Measurements from ENCODE around the gene OR2T6.
"Not testable (repeated sequence)": the region's sequence is repeated elsewhere in the genome, so short reads cannot be mapped to it uniquely, and the experiment has no call there.

Gene OR2T6, protein sequence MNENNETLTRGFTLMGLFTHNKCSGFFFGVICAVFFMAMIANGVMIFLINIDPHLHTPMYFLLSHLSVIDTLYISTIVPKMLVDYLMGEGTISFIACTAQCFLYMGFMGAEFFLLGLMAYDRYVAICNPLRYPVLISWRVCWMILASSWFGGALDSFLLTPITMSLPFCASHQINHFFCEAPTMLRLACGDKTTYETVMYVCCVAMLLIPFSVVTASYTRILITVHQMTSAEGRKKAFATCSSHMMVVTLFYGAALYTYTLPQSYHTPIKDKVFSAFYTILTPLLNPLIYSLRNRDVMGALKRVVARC

DNA sequence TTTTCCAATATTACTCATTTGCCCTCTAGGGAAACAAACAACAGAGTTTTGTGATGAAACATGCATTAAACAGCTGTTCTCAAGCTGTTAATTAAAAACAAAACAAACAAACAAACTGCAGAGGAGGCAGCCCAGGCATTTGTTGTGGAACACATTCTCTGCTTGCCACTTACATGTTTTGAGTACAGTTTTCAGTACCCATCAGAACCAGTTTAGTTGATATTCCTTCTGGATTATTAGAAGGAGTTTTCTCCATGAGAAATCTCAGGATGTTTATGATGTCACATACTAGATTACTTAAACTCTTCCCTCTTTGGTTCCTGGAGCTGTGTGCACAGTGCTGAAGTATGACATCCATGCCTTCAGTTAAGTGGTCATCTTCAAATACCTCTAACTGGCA lies at the start of gene OR2T6:
OR2T6 (plus strand) TSS at position 301 of the 400 bp plus-strand sequence. CDS start 11,863 bp downstream, outside the sequence.
- no peak for DNase-seq

- DNase-seq = no peak
Observed at GRCh38 chr1:248343451-248343850, 32.1 kb upstream of the OR2T6 start.

- DNase-seq = no peak
Observed at GRCh38 chr1:248348475-248348874, 27.1 kb upstream of the OR2T6 start, which contains the start of gene OR14C36. OR14C36 (plus strand) TSS chr1:248348775; CDS start chr1:248348775, 0 bp downstream.

- no peak for DNase-seq
Observed at GRCh38 chr1:248359415-248359814, 16.1 kb upstream of the OR2T6 start.

GRCh38 chr1:248361121-248361715 lies 14.3 kb upstream of the OR2T6 start, which contains the start of gene OR2T4:
OR2T4 (plus strand) TSS chr1:248361665; CDS start chr1:248361665, 0 bp downstream.
- DNase-seq = no peak

DNA sequence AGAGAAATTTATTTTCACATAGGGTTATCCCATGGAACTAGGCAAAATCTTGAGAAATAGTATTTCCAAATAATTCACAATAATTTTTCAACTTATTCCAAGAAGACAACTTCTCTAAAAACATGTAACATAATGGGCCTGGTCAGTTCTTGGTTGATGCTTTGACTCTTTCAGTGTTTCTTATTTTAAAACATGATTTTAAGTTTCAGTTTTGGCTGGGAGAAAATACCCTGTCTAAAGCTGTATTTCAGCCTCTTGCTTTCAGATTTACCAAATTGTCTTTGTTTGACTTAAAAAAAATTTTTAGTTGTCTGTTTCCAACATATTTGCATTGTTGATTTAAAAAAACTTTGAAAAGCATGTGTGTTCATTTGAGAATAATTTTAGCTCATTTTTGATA lies 8.9 kb upstream of the OR2T6 start:
- no peak for DNase-seq

- no peak for DNase-seq
Observed at GRCh38 chr1:248372394-248372793, 3.2 kb upstream of the OR2T6 start.

DNA sequence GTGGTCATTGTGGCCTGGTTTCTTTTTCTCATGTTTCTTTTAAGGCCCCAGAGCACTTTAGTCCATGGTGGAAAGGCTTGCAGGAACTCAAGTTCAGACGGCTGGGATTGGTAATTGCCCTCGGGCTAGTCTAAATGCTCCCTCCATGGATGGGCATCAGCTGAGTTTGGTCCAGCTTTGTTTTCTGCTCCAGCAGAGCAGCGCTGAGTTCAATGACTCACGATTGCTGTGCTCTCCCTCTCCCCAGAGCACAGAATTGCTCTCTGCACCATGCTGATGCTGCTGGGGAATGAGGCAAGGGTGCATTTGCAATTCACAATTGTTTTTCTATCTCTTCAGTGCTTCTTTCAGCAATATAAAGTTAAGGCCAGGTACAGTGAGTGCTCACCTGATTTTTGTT lies 1.8 kb upstream of the OR2T6 start:
- no peak for DNase-seq

- no peak for DNase-seq
Observed at GRCh38 chr1:248376916-248377315, 1.4 kb downstream of the OR2T6 start.

DNA sequence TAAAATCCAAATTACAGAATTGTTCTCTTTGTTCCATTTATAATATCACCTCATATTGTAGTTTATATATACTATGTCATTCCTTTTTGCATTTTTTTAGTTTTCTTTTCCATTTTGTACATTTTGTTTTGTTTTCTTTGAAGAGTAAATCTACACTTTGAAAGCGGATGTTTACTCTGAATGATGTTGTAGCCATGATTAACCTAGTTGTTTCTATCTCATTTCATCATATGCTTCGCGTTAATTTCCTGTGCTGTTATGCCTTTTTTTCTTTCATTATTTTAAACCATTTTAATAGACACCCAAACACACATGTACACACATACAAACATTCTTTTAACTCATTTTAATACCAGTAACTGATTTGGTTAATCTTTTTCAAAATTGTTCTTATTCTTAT lies 5.3 kb downstream of the OR2T6 start:
- DNase-seq = no peak

DNA sequence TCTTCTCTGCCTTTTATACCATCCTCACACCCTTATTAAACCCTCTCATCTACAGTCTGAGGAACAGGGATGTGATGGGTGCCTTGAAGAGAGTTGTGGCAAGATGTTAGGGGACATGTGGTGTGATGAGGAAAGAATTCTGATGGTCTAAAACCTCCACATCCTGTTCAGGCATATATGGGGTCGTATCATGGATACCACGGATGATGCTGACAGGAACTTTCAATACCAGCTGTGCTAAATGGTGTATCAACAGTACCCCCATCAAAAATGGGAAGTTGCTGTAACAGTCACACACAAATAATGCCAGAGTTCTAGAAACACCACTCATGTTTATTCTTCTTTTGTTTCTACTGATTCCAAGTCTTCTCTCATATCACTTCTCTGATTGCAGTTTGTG lies 12.9 kb downstream of the OR2T6 start:
- no peak for DNase-seq

DNA sequence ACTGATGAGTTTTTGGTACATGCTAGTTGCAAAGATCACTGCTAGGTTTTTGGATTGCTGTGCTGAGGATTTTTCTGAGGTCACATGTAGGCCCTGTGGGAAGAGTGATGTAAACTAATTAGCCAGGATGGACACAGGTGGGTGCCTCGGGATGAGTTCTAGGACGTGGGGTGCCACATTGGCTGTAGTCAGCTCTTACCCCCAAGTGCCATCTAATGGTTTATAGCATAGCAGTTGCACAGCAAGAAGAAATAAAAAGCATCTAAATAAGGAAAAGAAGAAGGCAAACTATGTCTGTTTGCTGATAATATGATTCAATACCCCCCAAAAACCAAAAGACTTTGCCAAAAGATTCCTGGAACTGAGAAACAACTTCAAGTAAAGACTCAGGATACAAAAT lies 17.5 kb downstream of the OR2T6 start:
- no peak for DNase-seq

DNA sequence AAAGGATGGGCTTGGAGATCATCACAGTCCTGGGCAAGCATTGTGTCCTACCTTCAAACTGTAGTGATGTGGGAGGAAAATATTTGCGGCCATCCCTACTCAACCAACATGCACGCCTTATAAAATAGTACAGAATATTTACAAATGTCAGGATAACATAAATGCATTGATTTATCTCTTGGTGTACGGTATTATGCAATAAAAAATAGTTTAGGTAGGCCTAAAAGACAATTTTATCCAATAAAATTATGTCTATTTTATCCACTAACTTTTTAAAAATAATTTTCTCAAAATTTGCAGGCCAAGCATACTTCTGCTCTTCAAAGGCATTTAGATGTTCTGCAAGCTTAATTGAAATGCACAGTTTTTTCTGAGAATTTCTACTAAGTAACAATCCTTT lies 27.2 kb downstream of the OR2T6 start, which contains the start of gene OR2T1:
OR2T1 (plus strand) TSS at position 301 of the 400 bp plus-strand sequence. CDS start 3,100 bp downstream, outside the sequence.
- DNase-seq = no peak

DNA sequence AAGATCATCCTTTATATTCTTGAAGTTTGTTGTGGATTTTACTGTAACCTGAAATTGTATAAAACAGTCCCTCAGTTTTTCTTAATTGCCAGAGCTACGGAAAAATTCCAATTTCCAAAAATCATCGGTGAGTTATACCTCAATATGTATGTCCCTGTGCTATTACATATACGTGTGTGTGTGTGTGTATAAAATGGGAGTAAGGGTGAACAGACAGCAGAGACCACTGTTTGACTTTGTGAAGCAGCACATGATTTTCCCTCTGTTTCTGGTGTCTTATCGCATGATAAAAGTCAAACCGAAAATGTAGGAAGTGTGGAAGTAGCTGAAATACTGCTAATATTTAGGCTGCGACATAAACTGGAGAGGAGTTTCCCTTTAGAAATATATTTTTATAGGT lies 28.5 kb downstream of the OR2T6 start:
- DNase-seq = no peak

DNA sequence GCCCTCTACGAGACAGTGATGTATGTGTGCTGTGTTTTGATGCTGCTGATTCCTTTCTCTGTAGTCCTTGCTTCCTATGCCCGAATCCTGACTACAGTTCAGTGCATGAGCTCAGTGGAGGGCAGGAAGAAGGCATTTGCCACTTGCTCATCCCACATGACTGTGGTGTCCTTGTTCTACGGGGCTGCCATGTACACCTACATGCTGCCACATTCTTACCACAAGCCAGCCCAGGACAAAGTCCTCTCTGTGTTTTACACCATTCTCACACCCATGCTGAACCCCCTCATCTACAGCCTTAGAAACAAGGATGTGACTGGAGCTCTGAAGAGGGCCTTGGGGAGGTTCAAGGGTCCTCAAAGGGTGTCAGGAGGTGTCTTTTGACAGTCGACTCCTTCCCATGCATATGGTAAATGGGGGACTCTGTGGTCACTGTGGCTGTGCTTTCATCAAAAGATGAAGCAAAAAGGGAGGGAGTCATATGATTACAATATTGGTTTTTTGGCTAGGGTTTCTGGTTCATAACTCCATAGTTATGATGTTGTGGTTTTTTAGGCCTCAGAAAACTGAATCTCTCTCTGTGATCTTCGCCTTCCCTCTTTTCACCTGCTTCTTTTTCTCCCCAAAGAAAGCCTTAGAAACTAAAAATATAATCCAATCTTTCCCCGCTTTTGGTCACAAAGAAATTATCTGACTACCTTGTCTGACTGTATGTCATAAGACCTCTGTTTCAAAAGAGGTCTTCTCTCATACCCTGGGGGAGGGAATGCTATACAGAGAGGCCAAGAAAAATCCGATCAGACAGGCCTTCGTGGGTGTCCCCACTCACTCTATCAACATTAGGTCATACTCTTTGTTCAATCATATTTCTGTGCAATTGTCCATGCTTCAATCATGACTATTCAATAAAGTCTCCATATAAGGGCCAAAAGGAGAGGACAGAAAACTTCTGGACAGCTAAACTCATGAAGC lies 31.5 kb downstream of the OR2T6 start:
- DNase-seq = no peak

- DNase-seq = no peak
Observed at GRCh38 chr1:248416226-248416625, 40.7 kb downstream of the OR2T6 start.

GRCh38 chr1:248417854-248418253 lies 42.3 kb downstream of the OR2T6 start:
- no peak for DNase-seq

- no peak for DNase-seq
Observed at GRCh38 chr1:248421384-248421783, 45.8 kb downstream of the OR2T6 start.

DNA sequence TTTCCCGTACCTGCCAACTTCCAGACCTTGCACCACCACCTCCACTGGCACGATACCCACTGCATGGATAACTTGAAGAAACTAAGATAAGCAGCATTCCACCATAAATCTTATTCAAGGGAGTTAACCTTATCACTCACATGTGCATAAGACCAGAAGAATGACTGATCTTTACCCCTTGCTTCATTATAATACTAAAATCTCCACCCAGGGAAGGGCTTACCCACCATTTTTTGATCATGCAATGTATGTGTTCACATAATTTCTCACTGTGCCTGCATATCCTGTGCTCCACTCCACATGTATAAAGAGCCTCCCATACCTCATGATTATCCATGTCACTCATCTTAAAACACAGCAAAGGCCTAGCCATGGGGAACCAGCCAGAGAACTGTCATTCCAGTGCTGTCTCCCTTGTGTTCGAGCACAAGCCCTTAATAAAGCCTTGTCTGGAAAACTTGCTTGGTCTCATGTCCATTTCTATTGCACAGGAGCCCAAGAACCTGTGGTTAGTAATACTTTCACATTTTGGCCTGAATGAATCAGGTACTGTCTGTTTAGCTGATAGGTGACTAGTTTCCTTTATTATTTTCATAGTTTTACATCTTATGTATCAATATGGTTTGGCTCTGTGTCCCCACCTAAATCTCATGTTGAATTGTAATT lies 52.1 kb downstream of the OR2T6 start:
- DNase-seq = not testable (repeated sequence)

DNA sequence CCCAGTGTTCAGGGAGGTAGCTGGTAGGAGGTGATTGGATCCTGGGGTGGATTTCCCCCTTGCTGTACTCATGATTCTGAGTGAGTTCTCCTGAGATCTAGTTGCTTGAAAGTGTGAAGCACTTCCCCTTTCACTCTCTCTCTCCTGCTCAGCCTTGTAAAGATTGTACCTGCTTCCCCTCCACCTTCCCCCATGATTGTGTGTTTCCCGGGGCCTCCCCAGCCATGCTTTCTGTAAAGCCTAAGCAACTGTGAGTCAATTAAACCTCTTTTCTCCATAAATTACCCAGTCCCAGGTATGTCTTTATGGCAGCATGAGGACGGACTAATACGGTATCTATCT lies 52.6 kb downstream of the OR2T6 start:
- DNase-seq = not testable (repeated sequence)

GRCh38 chr1:248431683-248432082 lies 56.1 kb downstream of the OR2T6 start:
- not testable (repeated sequence) for DNase-seq

DNA sequence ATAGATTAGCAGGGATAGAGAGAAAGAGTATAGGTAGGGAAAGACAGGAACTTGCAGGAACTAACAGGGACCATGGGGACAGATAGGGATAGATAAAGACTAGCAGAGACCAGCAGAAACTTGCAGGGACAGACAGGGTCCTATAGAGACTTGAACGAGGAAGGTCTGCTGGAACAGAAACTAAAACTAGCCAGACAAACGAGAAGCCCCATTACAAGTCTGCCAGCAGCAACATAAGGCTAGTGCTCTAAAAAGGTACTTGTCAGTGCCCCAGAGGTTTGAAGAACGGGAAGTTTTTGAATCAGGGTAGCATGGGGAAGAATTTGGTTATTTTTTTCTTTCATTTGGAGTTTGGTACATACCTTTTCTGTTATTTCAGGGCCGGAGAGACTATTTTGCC lies 56.7 kb downstream of the OR2T6 start:
- not testable (repeated sequence) for DNase-seq

Measured in NCI-H748 treated with DMSO at 0.1 percent for 48 hours (cell line).